ENCODE measurements around the gene NUMBL.

DNA sequence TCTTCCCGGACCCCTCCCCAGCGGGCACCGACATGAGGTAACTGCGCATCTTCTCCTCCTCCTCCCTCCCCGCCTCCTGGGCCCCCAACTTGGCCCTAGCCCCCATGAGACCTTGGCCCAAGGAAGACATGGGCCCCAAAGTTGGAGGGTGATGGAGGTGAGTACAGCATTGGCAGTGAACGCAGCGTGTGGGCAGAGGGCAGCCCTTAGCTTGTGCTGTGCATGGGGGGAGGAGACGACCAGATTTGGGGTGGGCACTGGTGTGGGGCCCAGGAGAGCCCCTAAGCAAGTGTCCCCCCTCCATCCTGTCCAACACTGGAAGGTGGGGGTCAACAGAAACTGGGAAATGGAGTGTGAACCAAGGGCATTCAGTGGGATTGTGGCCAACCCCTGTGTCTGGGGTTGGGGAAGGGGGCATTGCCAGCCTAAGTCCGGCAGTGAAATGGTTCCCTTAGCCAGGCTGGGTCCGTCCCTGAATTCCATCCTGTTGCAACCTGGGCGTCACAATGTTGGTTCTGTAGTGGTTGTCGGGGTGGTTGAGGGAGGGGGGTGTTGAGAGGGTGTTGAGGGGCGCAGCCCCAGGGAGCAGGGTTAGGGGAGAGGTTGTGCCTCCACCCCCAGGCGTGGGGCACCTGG lies 23.5 kb downstream of the NUMBL start:
- TF ChIP-seq, protein P1, sequence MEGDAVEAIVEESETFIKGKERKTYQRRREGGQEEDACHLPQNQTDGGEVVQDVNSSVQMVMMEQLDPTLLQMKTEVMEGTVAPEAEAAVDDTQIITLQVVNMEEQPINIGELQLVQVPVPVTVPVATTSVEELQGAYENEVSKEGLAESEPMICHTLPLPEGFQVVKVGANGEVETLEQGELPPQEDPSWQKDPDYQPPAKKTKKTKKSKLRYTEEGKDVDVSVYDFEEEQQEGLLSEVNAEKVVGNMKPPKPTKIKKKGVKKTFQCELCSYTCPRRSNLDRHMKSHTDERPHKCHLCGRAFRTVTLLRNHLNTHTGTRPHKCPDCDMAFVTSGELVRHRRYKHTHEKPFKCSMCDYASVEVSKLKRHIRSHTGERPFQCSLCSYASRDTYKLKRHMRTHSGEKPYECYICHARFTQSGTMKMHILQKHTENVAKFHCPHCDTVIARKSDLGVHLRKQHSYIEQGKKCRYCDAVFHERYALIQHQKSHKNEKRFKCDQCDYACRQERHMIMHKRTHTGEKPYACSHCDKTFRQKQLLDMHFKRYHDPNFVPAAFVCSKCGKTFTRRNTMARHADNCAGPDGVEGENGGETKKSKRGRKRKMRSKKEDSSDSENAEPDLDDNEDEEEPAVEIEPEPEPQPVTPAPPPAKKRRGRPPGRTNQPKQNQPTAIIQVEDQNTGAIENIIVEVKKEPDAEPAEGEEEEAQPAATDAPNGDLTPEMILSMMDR (conservative IDR thresholded peaks at IDR 0.05): no peak
- no peak for TF ChIP-seq EZH2 (IDR thresholded peaks at IDR 0.05; ENCODE audit: low read depth)

Measured in PC-9 (cell line).